Activated CD8-positive, alpha-beta T cell treated with anti-CD3 and anti-CD28 coated beads for 36 hours (primary cell): ENCODE measurements around the gene PCSK2. TPM values are rescaled to one million over a fixed set of nuclear protein-coding genes. Genes with fewer than 3 reads are reported as not detected.

Source experiments
- ATAC-seq: fragments of 200-7000 bp; cut with Tn5 transposase; one replicate; pipeline ENCODE4 v1.10.0; 2021; ENCODE audit warnings: mild to moderate bottlenecking, moderate library complexity
- CTCF ChIA-PET: fragments of 350-600 bp; sonication (Branson Sonifier 250); formaldehyde crosslinking; loops from one replicate; lab custom pipeline; 2021; ENCODE audit warnings: antibody characterized with exemption; lab: Charles Lee
- POLR2A ChIA-PET: fragments of 350-600 bp; sonication (Branson Sonifier 250); formaldehyde crosslinking; loops from one replicate; lab custom pipeline; 2021; ENCODE audit warnings: antibody characterized with exemption; lab: Charles Lee
- DNase-seq: peaks from one replicate; pipeline ENCODE4 v3.0.0-alpha.2; 2020
- H3K27ac Mint-ChIP-seq: one replicate; pipeline ENCODE4 v1.8.0; 2021; ENCODE audit warnings: mild to moderate bottlenecking, mixed read lengths
- H3K27me3 Mint-ChIP-seq: one replicate; pipeline ENCODE4 v1.8.0; 2021; ENCODE audit warnings: mixed read lengths
- H3K36me3 Mint-ChIP-seq: one replicate; pipeline ENCODE4 v1.8.0; 2021; ENCODE audit warnings: low read depth, mixed read lengths
- H3K4me1 Mint-ChIP-seq: one replicate; pipeline ENCODE4 v1.8.0; 2021; ENCODE audit warnings: low read depth, mixed read lengths
- H3K4me3 Mint-ChIP-seq: one replicate; pipeline ENCODE4 v1.8.0; 2021; ENCODE audit warnings: mild to moderate bottlenecking, moderate library complexity, mixed read lengths
- H3K9me3 Mint-ChIP-seq: one replicate; pipeline ENCODE4 v1.8.0; 2021; ENCODE audit warnings: mixed read lengths
- intact Hi-C: fragments of 100-400 bp; cut with micrococcal nuclease; formaldehyde crosslinking; loops from one replicate; pipeline ENCODE4 v1.10.0; 2022
- total RNA-seq, 2 experiments: library from RNA; stranded (reverse); gene quantifications; one replicate each; pipeline ENCODE4 v1.2.3, GENCODE V29; 2021
- TF ChIP-seq, protein P1 (sequence below): fragments of 200-600 bp; IDR thresholded peaks from one replicate; pipeline ENCODE4 v1.8.0; 2022; ENCODE audit warnings: antibody characterized with exemption, mild to moderate bottlenecking

PCSK2 gene
- total RNA-seq, 2 experiments from 2014 or later, result not detected

DNA sequence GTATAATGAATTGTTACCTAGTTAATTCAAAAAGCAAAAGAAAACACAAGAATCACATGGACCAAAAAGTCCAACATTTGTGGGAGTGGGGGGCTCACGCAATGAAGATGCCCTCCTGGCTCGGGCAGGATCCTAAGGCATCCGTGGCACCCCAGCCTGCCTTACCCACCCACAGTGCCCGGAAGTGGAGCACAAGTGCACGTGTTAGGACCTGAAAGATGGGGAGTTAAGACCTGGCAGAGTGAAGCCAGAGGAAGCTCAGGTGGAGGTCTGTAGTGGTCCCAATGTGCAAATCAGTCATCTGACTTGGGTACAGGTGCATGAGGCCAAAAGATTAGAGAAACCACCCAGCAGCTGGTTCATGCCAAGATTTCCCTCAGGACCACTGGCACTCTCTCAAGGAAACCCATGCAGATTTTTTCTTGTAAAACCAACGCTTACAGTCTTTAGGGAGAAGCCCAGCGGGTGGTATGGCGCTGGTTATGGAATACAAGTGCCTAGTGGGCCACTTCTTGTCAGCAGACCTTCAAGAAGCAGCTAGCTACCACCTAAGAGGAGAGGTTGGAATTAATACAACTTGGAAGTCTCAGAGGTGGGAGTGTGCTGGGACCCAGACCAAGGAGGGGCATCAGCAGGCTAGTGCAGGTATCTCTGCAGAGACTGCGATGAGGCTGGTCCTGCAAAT, 262.2 kb downstream of the PCSK2 start:
- intact Hi-C loops, result no loop called here
- ChIA-PET CTCF (no interaction called here), POLR2A (no interaction called here)
- no peak overlapping the region for H3K4me3 Mint-ChIP-seq
- TF ChIP-seq, protein P1, sequence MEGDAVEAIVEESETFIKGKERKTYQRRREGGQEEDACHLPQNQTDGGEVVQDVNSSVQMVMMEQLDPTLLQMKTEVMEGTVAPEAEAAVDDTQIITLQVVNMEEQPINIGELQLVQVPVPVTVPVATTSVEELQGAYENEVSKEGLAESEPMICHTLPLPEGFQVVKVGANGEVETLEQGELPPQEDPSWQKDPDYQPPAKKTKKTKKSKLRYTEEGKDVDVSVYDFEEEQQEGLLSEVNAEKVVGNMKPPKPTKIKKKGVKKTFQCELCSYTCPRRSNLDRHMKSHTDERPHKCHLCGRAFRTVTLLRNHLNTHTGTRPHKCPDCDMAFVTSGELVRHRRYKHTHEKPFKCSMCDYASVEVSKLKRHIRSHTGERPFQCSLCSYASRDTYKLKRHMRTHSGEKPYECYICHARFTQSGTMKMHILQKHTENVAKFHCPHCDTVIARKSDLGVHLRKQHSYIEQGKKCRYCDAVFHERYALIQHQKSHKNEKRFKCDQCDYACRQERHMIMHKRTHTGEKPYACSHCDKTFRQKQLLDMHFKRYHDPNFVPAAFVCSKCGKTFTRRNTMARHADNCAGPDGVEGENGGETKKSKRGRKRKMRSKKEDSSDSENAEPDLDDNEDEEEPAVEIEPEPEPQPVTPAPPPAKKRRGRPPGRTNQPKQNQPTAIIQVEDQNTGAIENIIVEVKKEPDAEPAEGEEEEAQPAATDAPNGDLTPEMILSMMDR, result no peak
- ATAC-seq (no peak), DNase-seq (no peak)
- no peaks in the 10 kb centered on the region for H3K9me3 Mint-ChIP-seq
- H3K27ac Mint-ChIP-seq, result no peak overlapping the region
- H3K4me1 Mint-ChIP-seq, result no peaks in the 10 kb centered on the region
- no peaks in the 10 kb centered on the region for H3K36me3 Mint-ChIP-seq
- peaks cover 1% of the 10 kb centered on the region for H3K27me3 Mint-ChIP-seq

DNA sequence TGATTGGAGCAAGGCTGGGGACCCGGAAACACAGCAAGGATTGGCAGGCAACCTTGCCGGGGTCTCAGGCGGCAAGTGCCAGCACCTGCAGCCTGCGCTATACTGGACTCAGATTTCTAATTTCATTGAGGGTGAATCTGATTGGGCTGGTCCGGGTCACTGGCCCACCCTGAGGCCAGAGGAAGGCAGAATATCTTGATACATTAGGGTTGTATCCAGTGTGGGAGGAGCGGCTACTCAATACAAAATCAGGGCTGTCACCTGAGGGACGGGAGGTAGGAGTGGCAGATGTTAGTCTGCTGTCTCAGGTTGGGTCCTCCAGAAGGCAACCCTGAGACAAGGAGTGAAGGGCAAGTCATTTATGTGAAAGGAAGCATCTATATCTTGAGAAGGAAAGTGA, 263.7 kb downstream of the PCSK2 start:
- Mint-ChIP-seq H3K27me3 (no peaks in the 10 kb centered on the region), H3K4me1 (no peaks in the 10 kb centered on the region), H3K9me3 (no peaks in the 10 kb centered on the region), H3K4me3 (no peak overlapping the region), H3K36me3 (no peaks in the 10 kb centered on the region), H3K27ac (no peak overlapping the region)
- TF ChIP-seq, protein P1, result no peak
- intact Hi-C loops, result no loop called here
- CTCF ChIA-PET, result interaction anchor here (1.1 kb wide), 1 partner anchor 14 kb away, joined by 3 read pairs; no protein-coding TSS in a partner anchor
- no peak for ATAC-seq
- POLR2A ChIA-PET, result no interaction called here
- DNase-seq, result no peak

DNA sequence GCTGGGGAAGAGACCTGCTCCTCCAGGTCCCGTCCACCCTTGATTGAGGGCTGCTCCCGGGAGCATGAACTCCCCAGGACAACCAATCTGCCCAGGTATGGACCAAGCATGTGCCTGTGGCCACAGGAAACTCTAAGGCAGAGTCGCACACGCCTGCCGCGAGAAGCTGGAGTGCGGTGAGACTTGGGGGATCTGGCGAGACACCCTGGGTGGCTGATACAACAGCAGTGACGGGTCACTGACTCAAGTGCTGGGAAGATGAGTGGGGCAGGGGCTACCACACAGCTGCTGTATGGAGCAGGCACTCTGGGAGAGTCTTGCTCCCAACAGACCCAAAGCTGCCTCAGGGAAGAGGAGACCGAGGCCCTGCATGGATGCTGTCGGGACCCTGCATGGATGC, 264.2 kb downstream of the PCSK2 start:
- Mint-ChIP-seq H3K27ac (no peak overlapping the region), H3K4me1 (no peaks in the 10 kb centered on the region), H3K27me3 (no peaks in the 10 kb centered on the region), H3K9me3 (no peaks in the 10 kb centered on the region), H3K4me3 (no peak overlapping the region), H3K36me3 (no peaks in the 10 kb centered on the region)
- TF ChIP-seq, protein P1, result no peak
- intact Hi-C loops, result no loop called here
- ATAC-seq (no peak), DNase-seq (no peak)
- ChIA-PET CTCF (no interaction called here), POLR2A (no interaction called here)

DNA sequence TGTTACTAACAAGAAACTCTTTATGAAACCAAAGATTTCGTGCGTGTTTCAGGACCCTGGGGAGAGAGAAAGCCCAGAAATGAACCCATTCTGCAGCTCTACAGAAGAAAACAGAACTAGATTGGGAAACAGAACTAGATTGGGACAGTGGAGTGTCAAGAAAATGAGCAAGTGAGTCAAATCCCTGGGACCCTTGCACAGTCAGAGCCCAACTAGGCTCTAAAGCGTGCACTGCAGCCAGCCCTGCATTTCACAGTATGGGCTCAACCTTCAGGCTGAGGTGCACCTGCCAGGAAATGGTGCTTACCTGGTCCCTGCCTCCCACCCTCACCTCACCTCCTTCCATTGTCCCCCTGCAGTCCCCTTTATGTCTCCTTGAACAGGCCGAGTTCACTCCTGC, 264.6 kb downstream of the PCSK2 start:
- POLR2A ChIA-PET, result no interaction called here
- ATAC-seq, result no peak
- intact Hi-C loops, result no loop called here
- CTCF ChIA-PET, result no interaction called here
- Mint-ChIP-seq H3K27ac (no peak overlapping the region), H3K9me3 (no peaks in the 10 kb centered on the region), H3K4me1 (no peaks in the 10 kb centered on the region), H3K36me3 (no peaks in the 10 kb centered on the region), H3K27me3 (no peaks in the 10 kb centered on the region), H3K4me3 (no peak overlapping the region)
- TF ChIP-seq, protein P1, result no peak
- DNase-seq, result no peak

DNA sequence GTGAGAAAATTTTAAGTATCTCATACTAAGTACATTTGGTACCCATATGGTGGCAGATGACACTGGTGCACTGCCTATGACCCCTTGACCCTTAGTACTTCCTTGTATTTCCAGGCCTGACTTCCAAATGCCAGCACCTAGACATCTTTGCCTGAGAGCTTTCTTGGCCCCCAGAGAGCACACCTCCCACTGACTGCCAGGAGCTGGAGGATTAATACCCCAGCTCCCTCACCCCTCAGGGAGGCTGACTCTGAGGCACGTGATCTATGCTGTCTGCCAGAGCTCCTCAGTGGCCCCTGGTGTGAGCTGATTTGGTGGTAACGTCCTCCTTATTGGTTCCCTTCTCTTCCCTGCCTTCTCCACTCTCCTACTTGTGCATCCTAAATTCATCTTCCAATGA, 266.3 kb downstream of the PCSK2 start:
- H3K4me1 Mint-ChIP-seq, result no peaks in the 10 kb centered on the region
- no peaks in the 10 kb centered on the region for H3K36me3 Mint-ChIP-seq
- no peaks in the 10 kb centered on the region for H3K27me3 Mint-ChIP-seq
- no peaks in the 10 kb centered on the region for H3K9me3 Mint-ChIP-seq
- TF ChIP-seq, protein P1, result no peak
- H3K4me3 Mint-ChIP-seq, result no peak overlapping the region
- ATAC-seq (no peak), DNase-seq (no peak)
- no peak overlapping the region for H3K27ac Mint-ChIP-seq
- intact Hi-C loops, result no loop called here
- CTCF ChIA-PET, result interaction anchor here (1.2 kb wide), 1 partner anchor 12 kb away, joined by 3 read pairs; no protein-coding TSS in a partner anchor
- POLR2A ChIA-PET, result no interaction called here
